HL-60 (cell line): ENCODE results near the gene TTYH2.

ENCODE experiments used
- DNase-seq, 2 experiments: peaks; one replicate each; pipeline ENCODE4 v3.0.0-alpha.2; 2010 to 2020; ENCODE audit warnings: low read depth in 1 of 2, low spot score in 1 of 2
- H3K27ac ChIP-seq: fragments of 250-450 bp; sonication (Bioruptor Pico); replicated peaks from 2 replicates; pipeline ENCODE4 v1.5.1; 2020; ENCODE audit warnings: mild to moderate bottlenecking, moderate library complexity
- H3K27me3 ChIP-seq: fragments of 250-450 bp; sonication (Bioruptor Pico); 2 replicates; pipeline ENCODE4 v1.5.1; 2021; ENCODE audit warnings: mild to moderate bottlenecking, moderate library complexity; ENCODE audit not compliant: insufficient read depth, poor library complexity, severe bottlenecking
- H3K4me3 ChIP-seq: replicated peaks from 2 replicates; pipeline ENCODE4 v1.5.1; 2011; ENCODE audit warnings: mild to moderate bottlenecking, control low read depth, low read length; ENCODE audit not compliant: insufficient read depth
- CTCF ChIP-seq: IDR thresholded peaks from one replicate; pipeline ENCODE4 v1.5.1; 2011; ENCODE audit warnings: low read length, control low read depth, inconsistent platforms; ENCODE audit not compliant: insufficient read depth
- GABPA ChIP-seq: IDR thresholded peaks from 2 replicates; pipeline ENCODE4 v1.6.1; 2012; ENCODE audit warnings: low read depth
- POLR2AphosphoS5 ChIP-seq: IDR thresholded peaks from 2 replicates; pipeline ENCODE4 v1.6.1; 2012; ENCODE audit warnings: low read depth
- REST ChIP-seq: IDR thresholded peaks from 2 replicates; pipeline ENCODE4 v1.6.1; 2012; ENCODE audit warnings: low read depth; ENCODE audit not compliant: insufficient replicate concordance
- SPI1 ChIP-seq: IDR thresholded peaks from 2 replicates; pipeline ENCODE4 v1.6.1; 2012; ENCODE audit warnings: low read depth, mild to moderate bottlenecking, borderline replicate concordance

The TTYH2 gene

DNA sequence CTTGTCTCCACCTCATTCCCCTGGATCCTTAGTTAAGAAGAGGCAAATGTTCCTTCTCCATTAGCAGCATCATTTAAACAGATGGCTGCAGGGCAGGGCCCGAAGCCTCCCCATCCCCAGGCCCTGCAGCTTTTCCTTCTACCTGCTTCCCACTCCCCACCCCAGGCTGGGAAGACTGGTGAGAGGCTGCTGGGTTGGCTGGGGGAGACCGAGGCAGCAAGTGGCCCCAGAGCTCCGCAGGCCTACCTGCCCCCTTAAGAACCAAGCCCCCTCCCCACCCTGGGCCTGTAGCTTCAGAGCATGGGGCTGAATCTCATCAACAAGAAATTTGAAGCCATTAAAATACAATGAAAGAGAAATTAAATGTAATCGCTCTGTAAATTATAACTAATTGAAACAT is 32.0 kb upstream of the TTYH2 start:
- no peak overlapping the region for H3K4me3 ChIP-seq
- no peak for TF ChIP-seq REST
- TF ChIP-seq SPI1, result no peak
- no peak for TF ChIP-seq CTCF
- TF ChIP-seq POLR2AphosphoS5, result no peak
- TF ChIP-seq GABPA, result no peak
- no peak for DNase-seq
- H3K27me3 ChIP-seq, result no peaks in the 10 kb centered on the region
- H3K27ac ChIP-seq, result no peak overlapping the region

GRCh38 chr17:74182041-74182723 is 31.2 kb upstream of the TTYH2 start:
- no peak for DNase-seq
- no peak overlapping the region for H3K27ac ChIP-seq
- TF ChIP-seq GABPA (no peak), REST (no peak), SPI1 (no peak), POLR2AphosphoS5 (no peak), CTCF (no peak)
- no peaks in the 10 kb centered on the region for H3K27me3 ChIP-seq
- H3K4me3 ChIP-seq, result no peak overlapping the region

DNA sequence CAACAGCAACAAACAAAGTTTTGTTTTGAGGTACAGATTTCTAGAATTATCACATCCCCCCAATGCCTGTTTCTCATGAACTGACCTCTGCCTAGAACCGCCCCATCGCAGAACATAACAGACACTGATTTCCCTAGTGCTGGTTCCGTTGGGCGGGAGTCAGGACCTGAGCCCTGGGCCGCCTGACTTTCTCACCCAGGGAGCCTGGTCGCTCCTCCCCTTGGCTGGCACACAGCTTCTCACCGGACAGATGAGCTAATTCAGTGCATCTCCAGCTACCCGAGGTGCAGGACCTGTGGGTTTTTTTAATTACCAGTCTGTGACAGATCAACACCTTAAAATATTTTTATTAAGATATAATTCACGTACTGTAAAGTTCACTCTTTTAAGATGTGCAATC is 30.0 kb upstream of the TTYH2 start:
- Histone ChIP-seq H3K27ac (no peak overlapping the region), H3K27me3 (no peaks in the 10 kb centered on the region), H3K4me3 (no peak overlapping the region)
- no peak for DNase-seq
- TF ChIP-seq GABPA (no peak), SPI1 (no peak), POLR2AphosphoS5 (no peak), REST (no peak), CTCF (no peak)
